ENCODE data around the gene SLC8B1. TPM values are rescaled to one million over a fixed set of nuclear protein-coding genes. Genes with fewer than 3 reads are reported as not detected.

SLC8B1 gene
- total and polyA plus RNA-seq, 2 donors (not counting 3 experiments of a cell fraction or from before 2014, with no cell fraction given): 29.9 to 45.4 TPM

- no peaks in the 10 kb centered on the region for H4K20me1 ChIP-seq (replicated peaks; ENCODE audit: control insufficient read depth, extremely low read depth, insufficient read depth, low read length)
- no peak for TF ChIP-seq CTCF (IDR thresholded peaks at IDR 0.05; ENCODE audit: extremely low read depth in 1 of 2, insufficient read depth in 1 of 2, low read depth in 1 of 2, low read length in 2 of 2)
- no peak for TF ChIP-seq GATA2 (IDR thresholded peaks at IDR 0.05; ENCODE audit: insufficient read depth, insufficient read length, low read depth, low read length)
- TF ChIP-seq MYC (IDR thresholded peaks at IDR 0.05; ENCODE audit: low read depth, low read length): no peak
- TF ChIP-seq EZH2 (IDR thresholded peaks at IDR 0.05; ENCODE audit: borderline replicate concordance, low read depth, low read length, severe bottlenecking): no peak
- peaks cover 0 to 11% of the 10 kb centered on the region in 2 experiments for H3K36me3 ChIP-seq (ENCODE audit: control insufficient read depth in 2 of 2, extremely low read depth in 1 of 2, insufficient read depth in 2 of 2, low read length in 2 of 2)
- no peaks in the 10 kb centered on the region for H3K4me1 ChIP-seq (ENCODE audit: control insufficient read depth, extremely low read depth, insufficient read depth, low read length)
- H3K27me3 ChIP-seq (ENCODE audit: control insufficient read depth in 2 of 2, insufficient read depth in 2 of 2, low read length in 2 of 2): no peaks in the 10 kb centered on the region
- no peaks in the 10 kb centered on the region for H3K79me2 ChIP-seq (ENCODE audit: control insufficient read depth, insufficient read depth, low read length)
- dilution Hi-C loops (cut with MboI; ENCODE audit: extremely low pct_ligation_motif_present, low sequenced_read_pairs): no loop called here
- H3K4me2 ChIP-seq (ENCODE audit: insufficient read depth, low read length): no peak overlapping the region
- no peak overlapping the region for H3K9ac ChIP-seq (replicated peaks; ENCODE audit: extremely low read depth, insufficient read depth, low read length)
- FAIRE-seq (no peak), DNase-seq (ENCODE audit: low read depth, low spot score) (no peak)
- ChIA-PET CTCF (no interaction called here), POLR2A (interaction anchor here (0.6 kb wide), 1 partner anchor 116 kb away, joined by 4 read pairs; no protein-coding TSS in a partner anchor)
- H2AFZ ChIP-seq (ENCODE audit: low read depth, low read length): no peak overlapping the region
- no peaks in the 10 kb centered on the region for H3K9me3 ChIP-seq (replicated peaks; ENCODE audit: control insufficient read depth, insufficient read depth, low read length)
- no peak overlapping the region for H3K27ac ChIP-seq (ENCODE audit: insufficient read depth, low read depth, low read length)
- intact Hi-C loops (cut with micrococcal nuclease): no loop called here
- BruUV-seq (replicated peaks): no TSS peak
- H3K4me3 ChIP-seq (replicated peaks in 1 of 3; ENCODE audit: insufficient read depth in 1 of 3, low read depth in 1 of 3, low read length in 3 of 3): no peak overlapping the region
- no peaks in the 10 kb centered on the region for H3K9me1 ChIP-seq (replicated peaks; ENCODE audit: control insufficient read depth, extremely low read depth, insufficient read depth, low read length)
Measured at GRCh38 chr12:113305281-113305856, 29.5 kb downstream of the SLC8B1 start.
